ENCODE results near the gene EYA3. TPM values are rescaled to one million over a fixed set of nuclear protein-coding genes. Genes with fewer than 3 reads are reported as not detected.
"Not testable (repeated sequence)": the region's sequence is repeated elsewhere in the genome, so short reads cannot be mapped to it uniquely, and the experiment has no call there.

Gene EYA3
- total RNA-seq, 1 donor from 2014 or later: 17.5 TPM

DNA sequence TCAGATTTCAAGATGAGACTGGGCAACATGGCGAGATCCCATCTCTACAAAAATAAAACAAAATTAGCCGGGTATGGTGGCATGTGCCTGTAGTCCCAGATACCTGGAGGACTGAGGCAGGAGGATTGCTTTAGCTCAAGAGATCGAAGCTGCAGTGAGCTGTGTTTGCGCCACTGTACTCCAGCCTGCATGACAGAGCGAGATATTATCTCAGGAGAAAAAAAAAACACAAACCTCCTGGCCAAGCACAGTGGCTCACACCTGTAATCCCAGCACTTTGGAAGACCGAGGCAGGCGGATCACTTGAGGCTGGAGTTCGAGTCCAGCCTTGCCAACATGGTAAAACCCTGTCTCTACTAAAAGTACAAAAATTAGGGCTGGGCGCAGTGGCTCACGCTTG is 85.8 kb downstream of the EYA3 start:
- Mint-ChIP-seq H3K36me3 (ENCODE audit: unreplicated experiment) (peaks cover 22% of the 10 kb centered on the region), H3K9me3 (ENCODE audit: unreplicated experiment) (no peaks in the 10 kb centered on the region), H3K27me3 (ENCODE audit: unreplicated experiment) (no peaks in the 10 kb centered on the region), H3K4me1 (ENCODE audit: unreplicated experiment) (no peaks in the 10 kb centered on the region), H3K27ac (ENCODE audit: unreplicated experiment) (no peak overlapping the region), H3K4me3 (ENCODE audit: unreplicated experiment) (no peak overlapping the region)
- DNase-seq (ENCODE audit: extremely low spot score, unreplicated experiment): no peak
- TF ChIP-seq CTCF (IDR thresholded peaks at IDR 0.05): no peak

DNA sequence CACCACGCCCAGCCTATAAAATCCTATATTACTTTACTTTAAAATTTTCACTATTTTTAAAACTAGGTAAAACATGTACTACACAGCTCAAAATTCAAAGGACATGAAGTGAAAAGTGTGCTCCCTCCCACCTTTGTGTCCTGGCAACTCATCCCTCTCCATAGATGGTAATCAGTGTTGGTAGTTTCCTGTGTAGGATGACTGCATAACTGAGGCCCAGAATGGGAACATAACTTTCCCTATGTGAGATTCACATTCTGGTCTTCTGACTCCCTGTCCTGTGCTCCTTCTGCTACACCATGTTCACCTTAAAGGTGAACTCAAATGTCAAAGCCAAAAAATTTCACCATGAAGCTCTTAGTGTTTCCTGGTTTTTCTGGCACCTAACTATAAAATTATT is 89.4 kb downstream of the EYA3 start:
- H3K9me3 Mint-ChIP-seq (ENCODE audit: unreplicated experiment): no peaks in the 10 kb centered on the region
- TF ChIP-seq CTCF (IDR thresholded peaks at IDR 0.05): no peak
- H3K36me3 Mint-ChIP-seq (ENCODE audit: unreplicated experiment): peaks cover 21% of the 10 kb centered on the region
- no peaks in the 10 kb centered on the region for H3K4me1 Mint-ChIP-seq (ENCODE audit: unreplicated experiment)
- no peak overlapping the region for H3K27ac Mint-ChIP-seq (ENCODE audit: unreplicated experiment)
- no peak for DNase-seq (ENCODE audit: extremely low spot score, unreplicated experiment)
- H3K27me3 Mint-ChIP-seq (ENCODE audit: unreplicated experiment): no peaks in the 10 kb centered on the region
- no peak overlapping the region for H3K4me3 Mint-ChIP-seq (ENCODE audit: unreplicated experiment)

DNA sequence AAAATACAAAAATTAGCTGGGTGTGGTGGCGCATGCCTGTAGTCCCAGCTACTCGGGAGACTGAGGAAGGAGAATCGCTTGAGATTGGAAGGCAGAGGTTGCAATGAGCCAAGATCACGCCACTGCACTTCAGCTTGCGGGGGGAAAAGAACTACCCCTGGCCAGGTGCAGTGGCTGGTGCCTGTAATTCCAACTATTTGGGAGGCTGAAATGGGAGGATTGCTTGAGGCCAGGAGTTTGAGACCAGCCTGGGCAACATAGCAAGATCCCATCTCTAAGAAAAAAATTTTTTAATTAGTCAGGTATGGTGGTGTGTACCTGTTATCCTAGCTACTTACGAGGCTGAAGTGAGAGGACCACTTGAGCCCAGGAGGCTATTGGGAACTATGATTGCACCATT is 93.9 kb downstream of the EYA3 start:
- peaks cover 29% of the 10 kb centered on the region for H3K36me3 Mint-ChIP-seq (ENCODE audit: unreplicated experiment)
- H3K4me3 Mint-ChIP-seq (ENCODE audit: unreplicated experiment); H3K4me1 Mint-ChIP-seq (ENCODE audit: unreplicated experiment); H3K9me3 Mint-ChIP-seq (ENCODE audit: unreplicated experiment); H3K27ac Mint-ChIP-seq (ENCODE audit: unreplicated experiment); H3K27me3 Mint-ChIP-seq (ENCODE audit: unreplicated experiment); DNase-seq (ENCODE audit: extremely low spot score, unreplicated experiment): not testable (repeated sequence)

- Mint-ChIP-seq H3K27me3 (ENCODE audit: unreplicated experiment) (no peaks in the 10 kb centered on the region), H3K4me3 (ENCODE audit: unreplicated experiment) (no peak overlapping the region), H3K36me3 (ENCODE audit: unreplicated experiment) (peaks cover 30% of the 10 kb centered on the region), H3K9me3 (ENCODE audit: unreplicated experiment) (no peaks in the 10 kb centered on the region), H3K27ac (ENCODE audit: unreplicated experiment) (no peak overlapping the region), H3K4me1 (ENCODE audit: unreplicated experiment) (no peaks in the 10 kb centered on the region)
- no peak for TF ChIP-seq CTCF (IDR thresholded peaks at IDR 0.05)
- DNase-seq (ENCODE audit: extremely low spot score, unreplicated experiment): no peak
Measured at GRCh38 chr1:27994060-27994459, 94.3 kb downstream of the EYA3 start.

- H3K27ac Mint-ChIP-seq (ENCODE audit: unreplicated experiment): no peak overlapping the region
- H3K4me1 Mint-ChIP-seq (ENCODE audit: unreplicated experiment): no peaks in the 10 kb centered on the region
- DNase-seq (ENCODE audit: extremely low spot score, unreplicated experiment): no peak
- H3K9me3 Mint-ChIP-seq (ENCODE audit: unreplicated experiment): no peaks in the 10 kb centered on the region
- TF ChIP-seq CTCF (IDR thresholded peaks at IDR 0.05): no peak
- no peaks in the 10 kb centered on the region for H3K27me3 Mint-ChIP-seq (ENCODE audit: unreplicated experiment)
- peaks cover 35% of the 10 kb centered on the region for H3K36me3 Mint-ChIP-seq (ENCODE audit: unreplicated experiment)
- H3K4me3 Mint-ChIP-seq (ENCODE audit: unreplicated experiment): no peak overlapping the region
Measured at GRCh38 chr1:27993241-27993640, 95.2 kb downstream of the EYA3 start.

DNA sequence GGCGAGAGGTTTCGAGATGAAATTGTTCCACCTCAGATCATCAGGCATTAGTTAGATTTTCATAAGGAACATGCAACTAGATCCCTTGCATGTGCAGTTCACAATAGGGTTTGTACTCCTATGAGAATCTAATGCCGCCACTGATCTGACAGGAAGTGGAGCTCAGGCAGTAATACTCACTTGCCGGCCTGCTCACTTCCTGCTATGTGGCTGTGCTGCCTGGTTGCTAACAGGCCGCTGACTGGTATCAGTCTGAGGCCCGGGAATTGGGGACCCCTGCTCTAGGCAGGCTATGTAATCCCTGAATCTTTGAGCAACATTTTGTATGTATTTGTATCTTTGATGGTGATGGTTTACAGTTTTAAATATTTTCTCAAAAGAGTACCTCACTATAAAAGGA is 96.1 kb downstream of the EYA3 start:
- H3K36me3 Mint-ChIP-seq (ENCODE audit: unreplicated experiment): peaks cover 39% of the 10 kb centered on the region
- no peaks in the 10 kb centered on the region for H3K4me1 Mint-ChIP-seq (ENCODE audit: unreplicated experiment)

More for the DNA sequence above, 96.1 kb downstream of the EYA3 start:
- TF ChIP-seq CTCF (IDR thresholded peaks at IDR 0.05): no peak
- Mint-ChIP-seq H3K27ac (ENCODE audit: unreplicated experiment) (no peak overlapping the region), H3K27me3 (ENCODE audit: unreplicated experiment) (no peaks in the 10 kb centered on the region), H3K4me3 (ENCODE audit: unreplicated experiment) (no peak overlapping the region), H3K9me3 (ENCODE audit: unreplicated experiment) (no peaks in the 10 kb centered on the region)
- no peak for DNase-seq (ENCODE audit: extremely low spot score, unreplicated experiment)

Data from osteocyte (in vitro differentiated cells).